Effector memory CD8-positive, alpha-beta T cell (primary cell): ENCODE data around the gene NUP210.

Experiments
- ATAC-seq: fragments of 150-1000 bp; cut with Tn5 transposase; replicated peaks from 2 replicates; pipeline ENCODE4 v1.10.0; 2021; ENCODE audit warnings: mild to moderate bottlenecking, moderate library complexity
- DNase-seq, 3 experiments: peaks; one replicate each; pipeline ENCODE4 v3.0.0; 2021
- H3K27ac Mint-ChIP-seq, 2 donors: one replicate each; pipeline ENCODE4 v1.8.0; 2022; ENCODE audit warnings: mild to moderate bottlenecking in 2 of 2, mixed read lengths in 2 of 2, moderate library complexity in 2 of 2
- H3K27me3 Mint-ChIP-seq, 2 donors: one replicate each; pipeline ENCODE4 v1.8.0; 2022; ENCODE audit warnings: mixed read lengths in 2 of 2
- H3K36me3 Mint-ChIP-seq: one replicate; pipeline ENCODE4 v1.8.0; 2022; ENCODE audit warnings: mild to moderate bottlenecking, moderate library complexity, mixed read lengths; ENCODE audit not compliant: insufficient read depth
- H3K4me1 Mint-ChIP-seq, 2 donors: one replicate each; pipeline ENCODE4 v1.8.0; 2022; ENCODE audit warnings: low read depth in 2 of 2, mixed read lengths in 2 of 2
- H3K4me3 Mint-ChIP-seq, 2 donors: one replicate each; pipeline ENCODE4 v1.8.0; 2022; ENCODE audit warnings: mild to moderate bottlenecking in 2 of 2, mixed read lengths in 2 of 2, moderate library complexity in 2 of 2
- H3K9me3 Mint-ChIP-seq, 2 donors: one replicate each; pipeline ENCODE4 v1.8.0; 2022; ENCODE audit warnings: mixed read lengths in 2 of 2

NUP210 gene

GRCh38 chr3:13341229-13341905, 78.8 kb downstream of the NUP210 start:
- Mint-ChIP-seq H3K4me1 (peaks cover 35 to 49% of the 10 kb centered on the region in 2 donors), H3K9me3 (no peaks in the 10 kb centered on the region), H3K4me3 (no peak overlapping the region), H3K27ac (peak overlapping the region in 1 of 2 donors; percentile 82), H3K27me3 (no peaks in the 10 kb centered on the region), H3K36me3 (peaks cover 55% of the 10 kb centered on the region)
- DNase-seq, result no peak
- ATAC-seq, result no peak

- H3K4me3 Mint-ChIP-seq, result no peak overlapping the region
- peaks cover 32 to 44% of the 10 kb centered on the region in 2 donors for H3K4me1 Mint-ChIP-seq
- H3K9me3 Mint-ChIP-seq, result no peaks in the 10 kb centered on the region
- no peaks in the 10 kb centered on the region for H3K27me3 Mint-ChIP-seq
- DNase-seq (no peak), ATAC-seq (no peak)
- peak overlapping the region; percentile 28 to 94 for H3K27ac Mint-ChIP-seq
- H3K36me3 Mint-ChIP-seq, result peaks cover 57% of the 10 kb centered on the region
Observed at GRCh38 chr3:13339833-13340232, 80.3 kb downstream of the NUP210 start.

GRCh38 chr3:13338996-13339395, 81.1 kb downstream of the NUP210 start:
- DNase-seq, result no peak
- peaks cover 58% of the 10 kb centered on the region for H3K36me3 Mint-ChIP-seq
- ATAC-seq, result no peak
- H3K4me3 Mint-ChIP-seq, result no peak overlapping the region
- no peaks in the 10 kb centered on the region for H3K27me3 Mint-ChIP-seq
- H3K27ac Mint-ChIP-seq, result peak overlapping the region; percentile 67 to 94
- H3K9me3 Mint-ChIP-seq, result no peaks in the 10 kb centered on the region
- H3K4me1 Mint-ChIP-seq, result peaks cover 28 to 38% of the 10 kb centered on the region in 2 donors

- H3K27me3 Mint-ChIP-seq, result no peaks in the 10 kb centered on the region
- DNase-seq (no peak), ATAC-seq (no peak)
- H3K36me3 Mint-ChIP-seq, result peaks cover 57% of the 10 kb centered on the region
- H3K4me1 Mint-ChIP-seq, result peaks cover 27 to 32% of the 10 kb centered on the region in 2 donors
- peak overlapping the region; percentile 67 to 94 for H3K27ac Mint-ChIP-seq
- H3K4me3 Mint-ChIP-seq, result no peak overlapping the region
- no peaks in the 10 kb centered on the region for H3K9me3 Mint-ChIP-seq
Observed at GRCh38 chr3:13338231-13338630, 81.9 kb downstream of the NUP210 start.

GRCh38 chr3:13336592-13336991, 83.5 kb downstream of the NUP210 start:
- H3K27ac Mint-ChIP-seq, result peak overlapping the region; percentile 92 to 94
- H3K36me3 Mint-ChIP-seq, result peaks cover 66% of the 10 kb centered on the region
- no peaks in the 10 kb centered on the region for H3K9me3 Mint-ChIP-seq
- no peak for ATAC-seq
- peaks cover 25 to 27% of the 10 kb centered on the region in 2 donors for H3K4me1 Mint-ChIP-seq
- peak overlapping the region; percentile 14 to 25 for H3K4me3 Mint-ChIP-seq
- DNase-seq, result no peak
- H3K27me3 Mint-ChIP-seq, result no peaks in the 10 kb centered on the region

- Mint-ChIP-seq H3K27me3 (no peaks in the 10 kb centered on the region), H3K4me3 (no peak overlapping the region), H3K27ac (peak overlapping the region in 1 of 2 donors; percentile 56), H3K4me1 (peaks cover 22 to 28% of the 10 kb centered on the region in 2 donors), H3K36me3 (peaks cover 71% of the 10 kb centered on the region), H3K9me3 (no peaks in the 10 kb centered on the region)
- DNase-seq (no peak), ATAC-seq (no peak)
Observed at GRCh38 chr3:13335503-13335902, 84.6 kb downstream of the NUP210 start.

- Mint-ChIP-seq H3K4me3 (no peak overlapping the region), H3K36me3 (peaks cover 70% of the 10 kb centered on the region)
Observed at GRCh38 chr3:13335059-13335458, 85.1 kb downstream of the NUP210 start.

GRCh38 chr3:13333236-13333897, 86.8 kb downstream of the NUP210 start:
- ATAC-seq (no peak), DNase-seq (no peak)
- Mint-ChIP-seq H3K4me3 (no peak overlapping the region), H3K27ac (peak overlapping the region; percentile 56 to 67), H3K27me3 (no peaks in the 10 kb centered on the region), H3K36me3 (peaks cover 72% of the 10 kb centered on the region), H3K9me3 (no peaks in the 10 kb centered on the region), H3K4me1 (peaks cover 16 to 25% of the 10 kb centered on the region in 2 donors)

More at GRCh38 chr3:13335059-13335458, 85.1 kb downstream of the NUP210 start:
- H3K27me3 Mint-ChIP-seq, result no peaks in the 10 kb centered on the region
- DNase-seq (no peak), ATAC-seq (no peak)
- H3K9me3 Mint-ChIP-seq, result no peaks in the 10 kb centered on the region
- peaks cover 22 to 28% of the 10 kb centered on the region in 2 donors for H3K4me1 Mint-ChIP-seq
- H3K27ac Mint-ChIP-seq, result peak overlapping the region in 1 of 2 donors; percentile 56

GRCh38 chr3:13332740-13333139, 87.4 kb downstream of the NUP210 start:
- H3K27ac Mint-ChIP-seq, result peak overlapping the region in 1 of 2 donors; percentile 41
- no peaks in the 10 kb centered on the region for H3K27me3 Mint-ChIP-seq
- peaks cover 15 to 25% of the 10 kb centered on the region in 2 donors for H3K4me1 Mint-ChIP-seq
- no peaks in the 10 kb centered on the region for H3K9me3 Mint-ChIP-seq
- peaks cover 67% of the 10 kb centered on the region for H3K36me3 Mint-ChIP-seq
- no peak overlapping the region for H3K4me3 Mint-ChIP-seq
- no peak for ATAC-seq
- DNase-seq, result no peak

- Mint-ChIP-seq H3K36me3 (peaks cover 63% of the 10 kb centered on the region), H3K9me3 (no peaks in the 10 kb centered on the region), H3K27ac (peak overlapping the region in 1 of 2 donors; percentile 41), H3K27me3 (no peaks in the 10 kb centered on the region), H3K4me1 (peaks cover 10 to 21% of the 10 kb centered on the region in 2 donors), H3K4me3 (no peak overlapping the region)
- ATAC-seq (peak; percentile 32), DNase-seq (no peak)
Observed at GRCh38 chr3:13332158-13332557, 88.0 kb downstream of the NUP210 start.

GRCh38 chr3:13329746-13330145, 90.4 kb downstream of the NUP210 start:
- peaks cover 0 to 9% of the 10 kb centered on the region in 2 donors for H3K4me1 Mint-ChIP-seq
- no peaks in the 10 kb centered on the region for H3K9me3 Mint-ChIP-seq
- no peak overlapping the region for H3K4me3 Mint-ChIP-seq
- H3K27ac Mint-ChIP-seq, result peak overlapping the region in 1 of 2 donors; percentile 52
- H3K27me3 Mint-ChIP-seq, result no peaks in the 10 kb centered on the region
- peaks cover 77% of the 10 kb centered on the region for H3K36me3 Mint-ChIP-seq
- ATAC-seq, result no peak
- no peak for DNase-seq

GRCh38 chr3:13325892-13326443, 94.2 kb downstream of the NUP210 start:
- ATAC-seq (no peak), DNase-seq (no peak)
- Mint-ChIP-seq H3K36me3 (peaks cover 76% of the 10 kb centered on the region), H3K27ac (peak overlapping the region; percentile 65 to 81), H3K27me3 (no peaks in the 10 kb centered on the region), H3K9me3 (no peaks in the 10 kb centered on the region), H3K4me1 (no peaks in the 10 kb centered on the region), H3K4me3 (no peak overlapping the region)

GRCh38 chr3:13324835-13325501, 95.2 kb downstream of the NUP210 start:
- H3K36me3 Mint-ChIP-seq, result peaks cover 78% of the 10 kb centered on the region
- no peaks in the 10 kb centered on the region for H3K27me3 Mint-ChIP-seq
- ATAC-seq (no peak), DNase-seq (no peak)
- H3K4me3 Mint-ChIP-seq, result no peak overlapping the region
- no peaks in the 10 kb centered on the region for H3K9me3 Mint-ChIP-seq
- no peaks in the 10 kb centered on the region for H3K4me1 Mint-ChIP-seq
- peak overlapping the region; percentile 55 to 85 for H3K27ac Mint-ChIP-seq
